GM18858 (cell line): ENCODE data around the gene CS.
A peak's percentile ranks its signal among the peaks of the same experiment; 100 is the strongest.

ENCODE experiments used
- ATAC-seq: cut with Tn5 transposase; IDR thresholded peaks from one replicate; pipeline ENCODE4 v1.9.1; 2021; ENCODE audit not compliant: unreplicated experiment

The CS gene

GRCh38 chr12:56221757-56222530 lies 78.2 kb downstream of the CS start, which contains the start of gene RNF41:
Gene RNF41, minus strand, starts transcription at chr12:56221922. Its CDS starts 7,875 bp downstream, at chr12:56214047.
- peak; percentile 62 for ATAC-seq
